K562 (cell line): ENCODE measurements around the gene ITGB1BP2. TPM values are rescaled to one million over a fixed set of nuclear protein-coding genes. Genes with fewer than 3 reads are reported as not detected.

Source experiments
- ATAC-seq: fragments of 200-7000 bp; cut with Tn5 transposase; 3 replicates; pipeline ENCODE4 v1.9.1; 2020; ENCODE audit warnings: moderate library complexity
- BruUV-seq: library from RNA; stranded (reverse); fragments of 400-500 nt; replicated peaks from 2 replicates; lab custom pipeline; 2021; lab: Mats Ljungman, UMichigan
- CTCF ChIA-PET: fragments of 300-600 bp; formaldehyde crosslinking; extraction: SDS; loops from one replicate; lab custom pipeline; 2021; ENCODE audit warnings: low intra/inter-chr PET ratio; lab: Yijun Ruan, JAX
- POLR2A ChIA-PET: fragments of 300-600, 350-650 bp; sonication (Branson Sonifier 250); formaldehyde crosslinking; extraction: SDS; loops from one replicate; lab custom pipeline; 2021; ENCODE audit warnings: antibody characterized with exemption, inconsistent platforms; lab: Yijun Ruan, JAX
- DNase-seq, 4 experiments: peaks; one replicate each; pipeline versions ENCODE4 v3.0.0 to v3.0.0-alpha.2; 2011 to 2018; ENCODE audit warnings: low spot score in 3 of 4, mixed read lengths in 3 of 4; ENCODE audit errors: extremely low read depth in 1 of 4
- FAIRE-seq: peaks from 2 replicates; lab custom pipeline; 2011; peaks lifted over from hg19 to GRCh38; lab: Jason Lieb, UNC
- H2AFZ ChIP-seq: 2 replicates; pipeline ENCODE4 v1.6.0; 2011; ENCODE audit warnings: low read depth, low read length, control low read depth, inconsistent platforms
- H3K27ac ChIP-seq: fragments of 200-600 bp; 3 replicates; pipeline ENCODE4 v1.8.0; 2011; ENCODE audit warnings: low read depth, mild to moderate bottlenecking, control low read depth, inconsistent platforms, low read length, moderate library complexity, mixed read lengths; ENCODE audit errors: extremely low read depth
- H3K27me3 ChIP-seq, 2 experiments: fragments of 300-600 bp in 1 of 2; 2 replicates in 1 of 2; 3 replicates in 1 of 2; pipeline versions ENCODE4 v1.6.0 to v1.8.0; 2011; ENCODE audit warnings: inconsistent platforms in 2 of 2, low read length in 2 of 2, mild to moderate bottlenecking in 1 of 2, mixed read lengths in 1 of 2, moderate library complexity in 1 of 2; ENCODE audit not compliant: control insufficient read depth in 2 of 2, insufficient read depth in 2 of 2
- H3K36me3 ChIP-seq: fragments of 300-600 bp; 3 replicates; pipeline ENCODE4 v1.8.0; 2011; ENCODE audit warnings: mild to moderate bottlenecking, low read length, inconsistent platforms; ENCODE audit not compliant: control insufficient read depth, insufficient read depth
- H3K4me1 ChIP-seq, 2 experiments: fragments of 200-600 bp in 1 of 2; replicated peaks in 1 of 2; 2 replicates in 1 of 2; 3 replicates in 1 of 2; pipeline versions ENCODE4 v1.5.1 to v1.8.0; 2011; ENCODE audit warnings: inconsistent platforms in 2 of 2, low read length in 2 of 2, mild to moderate bottlenecking in 1 of 2, mixed read lengths in 1 of 2, moderate library complexity in 1 of 2; ENCODE audit not compliant: control insufficient read depth in 2 of 2, insufficient read depth in 2 of 2
- H3K4me2 ChIP-seq: 2 replicates; pipeline ENCODE4 v1.6.1; 2011; ENCODE audit warnings: low read length, control low read depth, inconsistent platforms, mixed read lengths; ENCODE audit not compliant: insufficient read depth
- H3K4me3 ChIP-seq: fragments of 200-600 bp; sonication (generic), shearing (Covaris generic); 2 replicates; pipeline ENCODE4 v1.5.1; 2016; ENCODE audit warnings: control low read depth, inconsistent platforms
- H3K79me2 ChIP-seq: fragments of 200-600 bp; 3 replicates; pipeline ENCODE4 v1.8.0; 2011; ENCODE audit warnings: low read length, inconsistent platforms; ENCODE audit not compliant: control insufficient read depth, insufficient read depth
- H3K9ac ChIP-seq, 2 experiments: 2 replicates each; pipeline versions ENCODE4 v1.6.0 to v1.6.1; 2011; ENCODE audit warnings: low read depth in 2 of 2, low read length in 2 of 2, control low read depth in 1 of 2, inconsistent platforms in 1 of 2, mild to moderate bottlenecking in 1 of 2, mixed read lengths in 1 of 2; ENCODE audit not compliant: insufficient read depth in 1 of 2
- H3K9me1 ChIP-seq: one replicate; pipeline ENCODE4 v1.6.0; 2011; ENCODE audit warnings: inconsistent platforms, mild to moderate bottlenecking, low read length, moderate library complexity; ENCODE audit not compliant: control insufficient read depth, insufficient read depth
- H3K9me3 ChIP-seq: replicated peaks from 2 replicates; pipeline ENCODE4 v1.5.1; 2011; ENCODE audit warnings: low read depth, low read length, inconsistent platforms; ENCODE audit not compliant: control insufficient read depth, insufficient read depth
- H4K20me1 ChIP-seq: replicated peaks from 2 replicates; pipeline ENCODE4 v1.6.1; 2011; ENCODE audit warnings: low read length, inconsistent platforms, mixed read lengths; ENCODE audit not compliant: control insufficient read depth, insufficient read depth
- CBFA2T3 ChIP-seq: fragments of 450-650 bp; IDR thresholded peaks from 2 replicates; pipeline ENCODE4 v1.6.1; 2017
- CBX1 ChIP-seq: sonication (generic); IDR thresholded peaks from 2 replicates; pipeline ENCODE4 v1.6.1; 2016; ENCODE audit warnings: antibody characterized with exemption, low read depth, mild to moderate bottlenecking
- EGR1 ChIP-seq: fragments of 450-650 bp; conservative IDR thresholded peaks from 2 replicates; pipeline ENCODE4 v1.6.1; 2017; ENCODE audit warnings: mild to moderate bottlenecking
- ETV6 ChIP-seq, 3 experiments: fragments of 150-350 bp in 1 of 3; sonication (generic) in 1 of 3; formaldehyde crosslinking in 1 of 3; IDR thresholded peaks; 2 replicates each; pipeline versions ENCODE4 v1.6.1 to v1.8.0; 2014 to 2022; ENCODE audit warnings: borderline replicate concordance in 2 of 3, low read depth in 2 of 3, antibody characterized with exemption in 1 of 3, low read length in 1 of 3, mild to moderate bottlenecking in 1 of 3, missing genetic modification reagents in 1 of 3
- GABPB1 ChIP-seq: sonication (generic); formaldehyde crosslinking; IDR thresholded peaks from 2 replicates; pipeline ENCODE4 v1.8.0; 2022; ENCODE audit warnings: mild to moderate bottlenecking, missing genetic modification reagents
- HBP1 ChIP-seq: fragments of 450-650 bp; formaldehyde crosslinking; IDR thresholded peaks from 2 replicates; pipeline ENCODE4 v1.4.0; 2022; ENCODE audit warnings: missing genetic modification characterization
- KAT7 ChIP-seq: sonication (generic); formaldehyde crosslinking; IDR thresholded peaks from 2 replicates; pipeline ENCODE4 v1.8.0; 2022; ENCODE audit warnings: missing genetic modification reagents, mild to moderate bottlenecking, borderline replicate concordance
- POLR2AphosphoS5 ChIP-seq: IDR thresholded peaks from 2 replicates; pipeline ENCODE4 v1.6.1; 2011; ENCODE audit warnings: mild to moderate bottlenecking, low read depth, low read length, moderate library complexity; ENCODE audit not compliant: control insufficient read depth, insufficient read depth
- SUPT5H ChIP-seq: fragments of 450-650 bp; IDR thresholded peaks from 2 replicates; pipeline ENCODE4 v1.6.1; 2016
- TCF7 ChIP-seq: sonication (generic); IDR thresholded peaks from 2 replicates; pipeline ENCODE4 v1.6.1; 2016; ENCODE audit warnings: antibody characterized with exemption, borderline replicate concordance
- ZNF639 ChIP-seq, 2 experiments: fragments of 200-800 bp in 1 of 2; sonication (Bioruptor generic) in 1 of 2; sonication (generic) in 1 of 2; formaldehyde crosslinking in 1 of 2; IDR thresholded peaks in 1 of 2; conservative IDR thresholded peaks in 1 of 2; 2 replicates each; pipeline versions ENCODE4 v1.5.0 to v1.6.1; 2016 to 2020; ENCODE audit warnings: missing compliant biosample characterization in 1 of 2, missing genetic modification characterization in 1 of 2, missing genetic modification reagents in 1 of 2
- whole genome bisulfite sequencing: fragments of 100-300 bp; shearing (Covaris generic); methylation state at CpG from one replicate; pipeline ENCODE4 v1.1.6; 2016; ENCODE audit warnings: low coverage, mixed read lengths; ENCODE audit not compliant: insufficient coverage; ENCODE audit errors: missing lambda C conversion rate; 5-methylcytosine and 5-hydroxymethylcytosine counted together
- in situ Hi-C: fragments of 300-500 bp; cut with MboI; formaldehyde crosslinking; loops from 4 replicates; pipeline ENCODE4 v1.15.0; 2018; ENCODE audit warnings: inconsistent platforms, mixed read lengths
- intact Hi-C: fragments of 100-400 bp; cut with micrococcal nuclease; formaldehyde crosslinking; loops from 2 replicates; pipeline ENCODE4 v1.14.2; 2022
- polyA plus RNA-seq, 8 experiments: library from polyadenylated mRNA; depleted of rRNA in 4 of 8; stranded (reverse) in 5 of 8; unstranded in 3 of 8; fragments of >200 nt; fragmentation: Nextera tagmentation in 2 of 8; fragmentation: Illumina TruSeq in 1 of 8; extraction: Ambion mirVana in 2 of 8; extraction: Trizol in 1 of 8; gene quantifications; 2 replicates each; pipeline versions ENCODE4 v1.2.1 to v1.2.3, GENCODE V29; 2011 to 2014; ENCODE audit warnings: inconsistent platforms in 1 of 8, missing spikeins in 1 of 8
- total RNA-seq, 7 experiments: library from RNA; depleted of rRNA in 6 of 7; stranded (reverse); fragments of >200 nt in 6 of 7; fragmentation: Illumina TruSeq in 2 of 7; extraction: Trizol in 2 of 7; gene quantifications; 2 replicates each; pipeline versions ENCODE4 v1.2.1 to v1.2.3, GENCODE V29; 2011 to 2021; ENCODE audit warnings: low replicate concordance in 1 of 7
- TF ChIP-seq, protein P1 (sequence below): fragments of 450-650 bp; IDR thresholded peaks from 2 replicates; pipeline ENCODE4 v1.6.1; 2016; ENCODE audit warnings: antibody characterized with exemption
- TF ChIP-seq, protein P2 (sequence below): fragments of 250-450 bp; sonication (Bioruptor Pico); IDR thresholded peaks from 2 replicates; pipeline ENCODE4 v1.5.0; 2020; ENCODE audit warnings: mild to moderate bottlenecking

The ITGB1BP2 gene
- total and polyA plus RNA-seq, 9 of the 15 experiments (the other 6 are each of a cell fraction or from before 2014, with no cell fraction given): 1.6 to 4.0 (median 1.9) TPM

- no peak for ATAC-seq
- no peak for TF ChIP-seq ZNF639 (CRISPR knock-in tag; conservative IDR thresholded peaks at IDR 0.05 in 1 of 2, IDR thresholded peaks at IDR 0.05 in 1 of 2)
- TF ChIP-seq KAT7 (CRISPR knock-in tag): no peak
- peak; percentile 51 for TF ChIP-seq EGR1
- 0 out of 2 replicates have a peak, but pooled peaks have one; percentile 12 for TF ChIP-seq HBP1 (CRISPR knock-in tag)
- no peak for TF ChIP-seq TCF7
- TF ChIP-seq, protein P1, sequence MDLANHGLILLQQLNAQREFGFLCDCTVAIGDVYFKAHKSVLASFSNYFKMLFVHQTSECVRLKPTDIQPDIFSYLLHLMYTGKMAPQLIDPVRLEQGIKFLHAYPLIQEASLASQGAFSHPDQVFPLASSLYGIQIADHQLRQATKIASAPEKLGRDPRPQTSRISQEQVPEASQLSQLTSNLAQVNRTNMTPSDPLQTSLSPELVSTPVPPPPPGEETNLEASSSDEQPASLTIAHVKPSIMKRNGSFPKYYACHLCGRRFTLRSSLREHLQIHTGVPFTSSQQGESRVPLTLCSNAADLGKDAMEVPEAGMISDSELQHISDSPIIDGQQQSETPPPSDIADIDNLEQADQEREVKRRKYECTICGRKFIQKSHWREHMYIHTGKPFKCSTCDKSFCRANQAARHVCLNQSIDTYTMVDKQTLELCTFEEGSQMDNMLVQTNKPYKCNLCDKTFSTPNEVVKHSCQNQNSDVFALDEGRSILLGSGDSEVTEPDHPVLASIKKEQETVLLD: 0 out of 2 replicates have a peak, but pooled peaks have one; percentile 17
- TF ChIP-seq SUPT5H: peak; percentile 29; the same call in 1 of the 2 replicates
- no peak for TF ChIP-seq GABPB1
- TF ChIP-seq, protein P2, sequence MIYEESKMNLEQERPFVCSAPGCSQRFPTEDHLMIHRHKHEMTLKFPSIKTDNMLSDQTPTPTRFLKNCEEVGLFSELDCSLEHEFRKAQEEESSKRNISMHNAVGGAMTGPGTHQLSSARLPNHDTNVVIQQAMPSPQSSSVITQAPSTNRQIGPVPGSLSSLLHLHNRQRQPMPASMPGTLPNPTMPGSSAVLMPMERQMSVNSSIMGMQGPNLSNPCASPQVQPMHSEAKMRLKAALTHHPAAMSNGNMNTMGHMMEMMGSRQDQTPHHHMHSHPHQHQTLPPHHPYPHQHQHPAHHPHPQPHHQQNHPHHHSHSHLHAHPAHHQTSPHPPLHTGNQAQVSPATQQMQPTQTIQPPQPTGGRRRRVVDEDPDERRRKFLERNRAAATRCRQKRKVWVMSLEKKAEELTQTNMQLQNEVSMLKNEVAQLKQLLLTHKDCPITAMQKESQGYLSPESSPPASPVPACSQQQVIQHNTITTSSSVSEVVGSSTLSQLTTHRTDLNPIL (CRISPR knock-in tag): no peak
- no peak for TF ChIP-seq CBX1
- TF ChIP-seq CBFA2T3: peak; percentile 36; the same call in 1 of the 2 replicates
- TF ChIP-seq POLR2AphosphoS5: no peak
- no peak for TF ChIP-seq ETV6 (IDR thresholded peaks at IDR 0.05; ENCODE audit: borderline replicate concordance in 1 of 2, low read depth in 2 of 2, low read length in 1 of 2)
- no peak for TF ChIP-seq ETV6 (CRISPR knock-in tag; IDR thresholded peaks at IDR 0.05; ENCODE audit: borderline replicate concordance)
These were observed 49.3 kb upstream of the ITGB1BP2 start for GRCh38 chrX:71252221-71252620.

More at GRCh38 chrX:71252221-71252620, 49.3 kb upstream of the ITGB1BP2 start:
- ChIA-PET CTCF (interaction anchor here (0.7 kb wide), 1 partner anchor 206 kb away, joined by 3 read pairs; no protein-coding TSS in a partner anchor), POLR2A (interaction anchor here (0.8 kb wide), 1 partner anchor 105 kb away, joined by 3 read pairs; no protein-coding TSS in a partner anchor)
- 0% methylated on average over 2 of the region's 2 CpGs for WGBS
- Histone ChIP-seq H3K9me1 (no peaks in the 10 kb centered on the region), H3K79me2 (peaks cover 23% of the 10 kb centered on the region), H4K20me1 (no peaks in the 10 kb centered on the region), H2AFZ (no peak overlapping the region), H3K4me3 (peak overlapping the region; percentile 95; the same call in 1 of the 2 replicates), H3K4me1 (peaks cover 24 to 30% of the 10 kb centered on the region in 2 experiments; a peak in 4 of 5 replicates), H3K9me3 (no peaks in the 10 kb centered on the region), H3K27me3 (no peaks in the 10 kb centered on the region), H3K4me2 (peak overlapping the region; percentile 91), H3K36me3 (peaks cover 35% of the 10 kb centered on the region; the same call in 2 of the 3 replicates), H3K27ac (no peak overlapping the region; the same call in 2 of the 3 replicates), H3K9ac (peak overlapping the region in 1 of 2 experiments; percentile 97; a peak in 2 of 4 replicates)
- no TSS peak for BruUV-seq
- intact Hi-C loops: no loop called here
- FAIRE-seq (peak; percentile 56), DNase-seq (peak in 1 of 4 experiments; percentile 23)
- in situ Hi-C loops: no loop called here
